NCI-H146 (cell line): ENCODE results near the gene SH2D3A.
"Not testable (repeated sequence)": the region's sequence is repeated elsewhere in the genome, so short reads cannot be mapped to it uniquely, and the experiment has no call there.

Experiments
- DNase-seq: peaks from one replicate; lab custom pipeline; 2025; lab: John Stamatoyannopoulos, UW

SH2D3A gene

GRCh38 chr19:6767357-6768235 is at the start of gene SH2D3A:
Gene SH2D3A (minus strand): TSS chr19:6767435. CDS start chr19:6763748, 3,687 bp downstream.
- DNase-seq: peak; percentile 88

- no peak for DNase-seq
Measured at GRCh38 chr19:6813659-6814058, 46.4 kb upstream of the SH2D3A start.

GRCh38 chr19:6812612-6813011 is 45.4 kb upstream of the SH2D3A start:
- DNase-seq: no peak

- no peak for DNase-seq
Measured at GRCh38 chr19:6811906-6812305, 44.7 kb upstream of the SH2D3A start.

GRCh38 chr19:6811378-6811777 is 44.1 kb upstream of the SH2D3A start:
- DNase-seq: no peak

- no peak for DNase-seq
Measured at GRCh38 chr19:6809262-6809661, 42.0 kb upstream of the SH2D3A start.

- DNase-seq: no peak
Measured at GRCh38 chr19:6808494-6808893, 41.3 kb upstream of the SH2D3A start.

GRCh38 chr19:6807291-6807690 is 40.1 kb upstream of the SH2D3A start:
- no peak for DNase-seq

- no peak for DNase-seq
Measured at GRCh38 chr19:6806488-6806887, 39.3 kb upstream of the SH2D3A start.

- no peak for DNase-seq
Measured at GRCh38 chr19:6803036-6803404, 35.8 kb upstream of the SH2D3A start.

- no peak for DNase-seq
Measured at GRCh38 chr19:6802336-6803035, 35.3 kb upstream of the SH2D3A start.

GRCh38 chr19:6801485-6802086 is 34.4 kb upstream of the SH2D3A start:
- peak; percentile 17 for DNase-seq

GRCh38 chr19:6800991-6801484 is 33.8 kb upstream of the SH2D3A start:
- no peak for DNase-seq

- not testable (repeated sequence) for DNase-seq
Measured at GRCh38 chr19:6800160-6800790, 33.0 kb upstream of the SH2D3A start.

GRCh38 chr19:6797646-6798045 is 30.4 kb upstream of the SH2D3A start:
- no peak for DNase-seq

GRCh38 chr19:6796278-6796677 is 29.0 kb upstream of the SH2D3A start:
- no peak for DNase-seq

GRCh38 chr19:6794686-6795431 is 27.6 kb upstream of the SH2D3A start:
- no peak for DNase-seq

- DNase-seq: no peak
Measured at GRCh38 chr19:6793973-6794372, 26.7 kb upstream of the SH2D3A start.

GRCh38 chr19:6793411-6793810 is 26.2 kb upstream of the SH2D3A start:
- DNase-seq: no peak

GRCh38 chr19:6791237-6791636 is 24.0 kb upstream of the SH2D3A start:
- DNase-seq: no peak
